SW 1271 (cell line): Measurements from ENCODE around the gene C1QTNF2.
"Not testable (repeated sequence)": the region's sequence is repeated elsewhere in the genome, so short reads cannot be mapped to it uniquely, and the experiment has no call there.

Experiments used
- DNase-seq, 2 experiments: peaks; one replicate each; lab custom pipeline; 2025; lab: John Stamatoyannopoulos, UW

C1QTNF2 gene

GRCh38 chr5:160341309-160341870, 29.0 kb downstream of the C1QTNF2 start:
- no peak for DNase-seq

- DNase-seq: not testable (repeated sequence)
These were observed 29.9 kb downstream of the C1QTNF2 start for GRCh38 chr5:160340513-160340912.

- DNase-seq: no peak
These were observed 30.9 kb downstream of the C1QTNF2 start for GRCh38 chr5:160339406-160340130.

GRCh38 chr5:160334716-160335115, 35.7 kb downstream of the C1QTNF2 start:
- not testable (repeated sequence) for DNase-seq

- no peak for DNase-seq
These were observed 36.7 kb downstream of the C1QTNF2 start for GRCh38 chr5:160333721-160334120.

- no peak for DNase-seq
These were observed 40.2 kb downstream of the C1QTNF2 start for GRCh38 chr5:160330212-160330611.

- DNase-seq: no peak
These were observed 42.6 kb downstream of the C1QTNF2 start for GRCh38 chr5:160327818-160328217.

GRCh38 chr5:160326981-160327380, 43.4 kb downstream of the C1QTNF2 start:
- no peak for DNase-seq

- no peak for DNase-seq
These were observed 44.7 kb downstream of the C1QTNF2 start for GRCh38 chr5:160325716-160326115.

- DNase-seq: no peak
These were observed 45.5 kb downstream of the C1QTNF2 start for GRCh38 chr5:160324886-160325285.

GRCh38 chr5:160318409-160318808, 52.0 kb downstream of the C1QTNF2 start:
- no peak for DNase-seq

GRCh38 chr5:160317434-160317833, 53.0 kb downstream of the C1QTNF2 start:
- DNase-seq: no peak

- DNase-seq: peak; percentile 72 to 92
These were observed 54.5 kb downstream of the C1QTNF2 start for GRCh38 chr5:160315968-160316367.

GRCh38 chr5:160312960-160313727, 57.3 kb downstream of the C1QTNF2 start:
- no peak for DNase-seq

- peak; percentile 49 to 73 for DNase-seq
These were observed 58.1 kb downstream of the C1QTNF2 start, which contains the start of gene CCNJL for GRCh38 chr5:160312134-160312959. TSS of gene CCNJL (minus strand) at chr5:160312564. CDS start at chr5:160311923, 641 bp downstream.

GRCh38 chr5:160311491-160312133, 58.8 kb downstream of the C1QTNF2 start:
- peak; percentile 17 to 64 for DNase-seq

GRCh38 chr5:160310552-160311295, 59.7 kb downstream of the C1QTNF2 start:
- no peak for DNase-seq

GRCh38 chr5:160310140-160310539, 60.3 kb downstream of the C1QTNF2 start:
- DNase-seq: no peak

GRCh38 chr5:160306696-160307095, 63.7 kb downstream of the C1QTNF2 start:
- DNase-seq: no peak

GRCh38 chr5:160305319-160305718, 65.1 kb downstream of the C1QTNF2 start:
- DNase-seq: no peak

- no peak for DNase-seq
These were observed 66.7 kb downstream of the C1QTNF2 start for GRCh38 chr5:160303690-160304089.
